ENCODE results near the gene PRKCB.
"Not testable (repeated sequence)": the region's sequence is repeated elsewhere in the genome, so short reads cannot be mapped to it uniquely, and the experiment has no call there.

Gene PRKCB

DNA sequence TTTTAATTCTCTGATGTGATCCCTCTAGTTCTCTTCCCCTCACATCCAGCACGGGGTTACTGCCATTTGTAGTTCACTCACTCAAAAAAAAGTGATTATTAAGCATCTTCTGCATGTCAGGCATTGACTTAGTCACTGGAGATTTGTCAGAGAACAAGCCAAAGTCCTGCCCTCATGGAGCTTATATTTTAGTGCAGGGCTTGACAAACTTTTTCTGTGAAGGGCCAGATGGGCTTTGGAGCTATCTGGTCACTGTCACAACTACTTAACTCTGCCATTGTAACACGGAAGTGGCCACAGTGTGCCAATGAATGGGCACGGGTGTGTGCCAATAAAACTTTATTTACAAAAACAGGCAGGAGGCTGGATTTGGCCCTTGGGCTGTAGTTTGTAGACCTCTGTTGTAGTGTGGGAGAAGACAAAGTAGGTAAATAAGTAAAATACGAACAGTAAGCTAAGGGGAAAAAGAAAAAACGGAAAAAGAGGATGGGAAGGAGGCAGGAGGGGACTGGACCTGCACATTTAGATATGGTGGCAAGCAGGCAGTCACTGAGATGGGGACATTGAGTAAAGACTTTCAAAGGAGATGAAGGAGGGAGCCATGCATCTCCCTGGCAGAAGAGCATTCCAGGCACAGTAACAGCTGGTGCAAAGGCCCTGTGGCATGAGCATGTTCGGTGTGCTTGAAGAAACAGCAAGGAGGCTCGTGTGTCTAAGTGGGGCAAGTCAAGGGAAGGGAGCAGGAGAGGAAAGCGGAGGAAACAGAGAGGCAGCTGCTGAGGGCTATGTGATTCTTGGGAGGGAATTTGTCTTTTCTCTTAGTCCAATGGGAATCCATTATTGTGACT is 217.5 kb downstream of the PRKCB start:
- DNase-seq, result no peak

GRCh38 chr16:24054741-24055491 is 219.1 kb downstream of the PRKCB start:
- no peak for DNase-seq

- no peak for DNase-seq
Observed at GRCh38 chr16:24062270-24062817, 226.6 kb downstream of the PRKCB start.

GRCh38 chr16:24069036-24069590 is 233.3 kb downstream of the PRKCB start:
- no peak for DNase-seq

DNA sequence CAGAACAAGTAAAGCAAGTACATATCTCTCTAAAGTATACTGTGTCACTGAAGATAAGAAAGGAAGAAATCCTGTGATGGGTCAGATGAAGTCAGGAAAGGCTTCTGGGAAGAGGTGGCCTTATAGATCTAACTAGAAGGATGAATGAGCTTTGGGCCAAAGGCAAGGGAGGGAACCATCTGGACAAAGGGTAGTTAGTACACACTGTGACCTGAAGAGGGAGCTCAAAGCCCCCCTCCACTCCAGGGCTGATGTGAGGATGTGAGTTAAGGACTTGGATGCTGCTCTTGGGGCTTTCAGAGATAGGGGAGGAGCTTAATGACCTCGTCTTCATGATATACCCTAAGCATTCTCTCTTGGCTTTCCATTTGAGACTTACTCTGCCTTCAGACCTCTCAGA is 235.1 kb downstream of the PRKCB start:
- DNase-seq, result peak; percentile 3

DNA sequence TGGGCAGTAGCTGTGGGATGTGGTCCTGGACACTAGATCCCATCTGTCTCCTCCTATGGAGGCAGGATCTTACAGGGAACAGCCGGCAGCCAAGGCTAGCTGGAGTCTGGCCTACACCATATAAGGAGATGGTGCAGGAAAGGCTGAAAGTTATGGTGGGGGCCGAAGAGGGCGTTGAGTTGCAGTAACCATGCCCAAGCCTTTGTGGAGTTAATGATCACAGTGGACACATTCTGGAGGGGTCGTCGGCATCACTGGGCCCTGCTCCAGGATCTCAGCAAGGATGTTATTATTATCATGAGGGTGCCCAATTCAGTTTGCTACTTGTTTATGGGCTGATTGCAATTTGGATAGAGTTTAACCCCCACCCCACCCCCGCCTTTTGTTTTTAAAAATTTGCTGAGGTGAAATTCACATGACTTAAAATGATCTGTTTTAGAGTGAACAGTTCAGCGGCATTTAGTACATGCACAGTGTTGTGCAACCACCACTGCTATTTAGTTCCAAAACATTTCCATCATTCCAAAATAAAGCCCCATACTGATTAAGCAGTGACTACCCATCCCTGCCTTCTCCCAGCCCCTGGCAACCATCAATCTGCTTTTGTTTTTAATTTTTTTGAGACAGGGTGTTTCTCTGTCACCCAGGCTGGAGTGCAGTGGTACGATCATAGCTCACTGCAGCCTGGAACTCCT is 236.0 kb downstream of the PRKCB start:
- no peak for DNase-seq

- no peak for DNase-seq
Observed at GRCh38 chr16:24073321-24073720, 237.5 kb downstream of the PRKCB start.

DNA sequence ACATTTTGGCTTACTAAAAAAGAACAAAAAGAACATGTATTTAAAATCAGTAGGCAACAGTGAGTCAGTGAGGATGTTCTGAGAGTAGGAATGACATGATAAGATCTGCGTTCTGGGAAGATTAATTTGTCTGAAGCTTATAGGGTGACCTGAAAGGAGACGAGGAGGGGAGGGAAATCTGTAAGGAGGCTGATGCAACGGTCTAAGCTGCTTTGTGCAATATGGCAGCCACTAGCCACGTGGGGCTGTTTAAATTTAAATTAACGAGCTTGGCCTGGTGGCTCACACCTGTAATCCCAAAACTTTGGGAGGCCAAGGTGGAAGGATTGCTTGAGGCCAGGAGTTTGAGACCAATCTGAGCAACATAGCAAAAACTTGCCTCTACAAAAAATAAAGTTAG is 238.8 kb downstream of the PRKCB start:
- DNase-seq, result no peak

DNA sequence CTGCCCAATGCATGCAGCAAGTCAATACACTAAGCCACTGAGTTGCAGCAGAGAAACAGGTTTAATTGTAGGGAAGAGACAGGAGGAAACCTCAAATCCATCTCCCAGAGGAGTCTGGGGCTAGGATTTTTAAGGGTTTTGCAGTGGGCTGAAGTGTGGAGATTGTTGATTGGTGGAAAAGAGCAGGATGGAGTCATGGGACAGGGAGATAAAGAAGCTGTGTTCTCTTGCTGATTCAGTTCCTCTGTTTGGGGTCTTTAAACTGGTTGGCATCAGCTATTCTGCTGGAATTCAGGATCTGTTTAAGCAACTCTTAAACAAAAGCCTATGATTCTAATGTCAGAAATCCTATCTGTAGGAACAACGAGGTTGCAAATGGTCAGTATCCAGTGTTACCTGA is 239.5 kb downstream of the PRKCB start:
- DNase-seq, result no peak

DNA sequence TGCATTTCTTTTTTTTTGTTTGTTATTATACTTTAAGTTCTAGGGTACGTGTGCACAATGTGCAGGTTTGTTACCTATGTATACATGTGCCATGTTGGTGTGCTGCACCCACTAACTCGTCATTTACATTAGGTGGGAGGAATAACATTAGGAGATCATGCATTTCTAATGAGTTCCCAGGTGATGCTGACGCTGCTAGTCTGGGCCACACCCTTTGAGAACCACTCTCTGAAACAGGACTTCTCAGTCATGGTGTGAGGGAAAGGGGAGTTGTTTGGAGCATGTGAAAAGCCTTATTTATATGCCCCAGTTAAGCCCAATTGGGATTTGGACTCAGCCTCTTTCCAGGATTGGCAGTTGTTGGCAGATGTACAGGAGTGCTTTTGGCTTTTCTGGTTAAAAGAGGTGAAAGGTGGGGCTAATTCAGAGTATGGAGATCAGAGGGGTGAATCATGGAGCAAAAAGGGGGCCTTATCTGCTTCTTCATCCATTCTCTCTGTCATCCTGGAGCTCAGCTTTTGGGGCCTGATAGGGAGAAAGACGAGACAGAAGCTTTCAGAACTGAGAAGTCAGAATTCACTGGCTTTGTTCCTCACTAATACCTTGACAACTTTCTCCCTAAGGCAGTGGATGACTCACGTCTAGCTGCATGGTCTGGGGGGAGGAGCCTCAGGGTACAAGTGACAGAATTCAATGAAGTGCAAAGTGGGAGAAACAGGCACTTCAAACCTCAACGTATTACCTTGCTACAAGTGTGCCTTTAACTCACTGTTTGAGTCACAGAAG is 240.3 kb downstream of the PRKCB start:
- DNase-seq, result no peak

DNA sequence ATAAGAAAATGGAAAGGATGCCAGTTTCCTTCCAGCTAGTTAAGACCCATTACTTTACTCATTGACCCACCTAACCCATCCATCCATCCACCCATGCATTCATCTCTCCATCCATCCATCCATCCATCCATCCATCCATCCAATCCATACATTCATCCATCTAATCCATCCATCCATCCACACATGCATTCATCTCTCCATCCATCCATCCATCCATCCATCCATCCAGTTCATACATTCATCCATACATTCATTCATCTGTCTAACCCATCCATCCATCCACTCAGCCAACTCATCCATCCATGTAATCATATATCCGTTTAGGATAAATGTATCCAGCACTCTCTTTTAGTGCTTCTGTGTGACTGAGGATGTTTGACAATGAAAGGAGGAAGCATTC is 241.5 kb downstream of the PRKCB start:
- DNase-seq, result no peak

DNA sequence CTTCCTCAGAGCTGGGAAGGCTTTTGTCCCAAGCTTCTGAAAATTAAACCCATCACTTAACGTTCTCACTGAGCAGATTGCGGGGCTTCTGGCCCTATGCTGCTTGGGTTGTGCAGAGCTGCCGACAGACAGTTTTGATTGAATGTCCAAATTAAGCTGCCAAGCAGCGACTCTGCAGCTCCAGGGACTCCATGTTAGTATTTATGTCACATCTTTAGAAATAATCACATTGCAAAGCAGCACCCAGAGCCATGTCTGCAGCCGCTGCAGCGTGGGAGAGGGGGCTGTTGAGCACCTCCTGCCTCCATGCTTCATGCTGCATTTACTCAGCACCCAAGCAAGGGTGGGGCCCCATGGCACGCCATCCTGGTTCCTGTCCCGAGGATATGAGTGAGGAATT is 242.2 kb downstream of the PRKCB start:
- DNase-seq, result no peak

- no peak for DNase-seq
Observed at GRCh38 chr16:24085666-24086065, 249.9 kb downstream of the PRKCB start.

DNA sequence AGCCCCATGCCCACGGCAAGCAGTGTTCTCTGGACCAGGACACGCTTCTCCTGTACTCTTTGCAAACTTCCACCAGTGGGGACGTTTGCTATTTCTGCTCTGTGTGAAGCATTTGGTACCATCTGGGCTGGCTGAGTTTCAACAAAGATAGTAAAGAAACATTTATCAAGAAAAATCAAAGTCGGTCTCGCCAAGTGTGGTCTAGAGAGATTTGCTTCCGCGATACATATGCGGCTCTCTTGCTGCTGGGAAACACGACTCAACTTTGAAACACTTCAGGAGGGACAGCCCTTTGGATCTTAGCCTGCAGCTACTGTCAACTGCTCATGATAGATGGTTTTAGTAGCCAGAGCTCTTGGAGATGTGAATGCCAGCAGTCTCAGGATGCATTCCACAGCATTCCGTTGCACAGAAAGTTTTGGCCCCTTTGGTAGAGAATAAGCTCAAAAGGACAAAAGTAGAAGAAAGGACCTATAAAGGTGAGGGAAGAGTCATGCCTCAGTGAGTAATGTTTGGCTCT is 252.2 kb downstream of the PRKCB start:
- DNase-seq, result no peak

DNA sequence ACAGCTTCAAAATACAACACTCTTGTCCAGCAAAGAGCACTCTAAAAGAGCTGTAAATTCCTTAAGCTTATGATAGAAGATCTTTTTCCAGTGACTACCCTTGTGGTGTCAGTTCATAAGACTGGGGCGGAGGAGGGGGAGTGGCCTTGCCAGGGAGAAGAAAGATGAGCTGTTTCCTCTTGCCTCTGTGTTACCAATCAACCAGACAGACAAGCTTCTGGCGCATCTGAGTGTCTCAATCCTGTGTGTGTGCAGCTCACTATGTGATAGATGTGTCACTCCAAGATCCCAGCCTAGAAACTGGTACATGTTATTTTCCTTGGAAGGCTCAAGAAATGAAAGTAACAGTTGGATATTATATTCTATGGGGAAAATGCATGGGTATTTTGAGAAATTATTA is 253.0 kb downstream of the PRKCB start:
- no peak for DNase-seq

- DNase-seq, result no peak
Observed at GRCh38 chr16:24091125-24091524, 255.3 kb downstream of the PRKCB start.

GRCh38 chr16:24093049-24093448 is 257.3 kb downstream of the PRKCB start:
- no peak for DNase-seq

DNA sequence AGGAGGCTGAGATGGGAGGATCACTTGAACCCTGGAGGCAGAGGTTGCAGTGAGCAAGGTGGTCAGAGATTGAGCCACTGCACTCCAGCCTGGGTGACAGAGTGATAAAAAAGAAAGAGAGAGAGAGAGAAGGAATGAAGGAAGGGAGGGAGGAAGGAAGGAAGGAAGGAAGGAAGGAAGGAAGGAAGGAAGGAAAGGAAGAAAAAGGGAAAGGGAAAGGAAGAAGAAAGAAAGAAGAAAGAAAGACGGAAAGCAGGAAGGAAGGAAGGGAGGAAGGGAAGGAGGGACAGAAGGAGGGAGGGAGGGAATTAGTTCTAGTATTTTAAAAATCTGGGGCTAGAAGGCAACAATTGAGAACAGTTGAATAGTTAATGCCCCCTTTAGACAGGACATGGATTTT is 258.9 kb downstream of the PRKCB start:
- no peak for DNase-seq

DNA sequence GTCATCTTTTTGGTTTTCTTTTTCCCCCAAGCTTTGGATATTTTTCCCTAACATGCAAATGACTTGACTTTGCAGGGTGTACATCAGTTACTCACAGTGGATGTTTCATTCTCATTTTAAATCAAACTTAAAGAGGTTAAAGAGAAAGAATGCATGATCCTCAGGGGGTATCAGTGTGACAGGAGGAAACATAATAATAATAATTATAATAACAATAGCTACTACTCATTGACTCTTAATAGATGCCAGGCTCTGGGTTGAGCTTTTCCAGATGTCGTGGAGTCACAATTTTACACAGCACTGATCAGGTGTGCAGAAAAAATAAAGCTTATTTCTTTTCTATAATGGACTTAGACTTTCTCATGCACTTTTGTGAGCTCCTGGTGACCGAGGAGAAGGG is 263.1 kb downstream of the PRKCB start:
- DNase-seq, result no peak

- DNase-seq, result no peak
Observed at GRCh38 chr16:24101431-24101830, 265.6 kb downstream of the PRKCB start.

DNA sequence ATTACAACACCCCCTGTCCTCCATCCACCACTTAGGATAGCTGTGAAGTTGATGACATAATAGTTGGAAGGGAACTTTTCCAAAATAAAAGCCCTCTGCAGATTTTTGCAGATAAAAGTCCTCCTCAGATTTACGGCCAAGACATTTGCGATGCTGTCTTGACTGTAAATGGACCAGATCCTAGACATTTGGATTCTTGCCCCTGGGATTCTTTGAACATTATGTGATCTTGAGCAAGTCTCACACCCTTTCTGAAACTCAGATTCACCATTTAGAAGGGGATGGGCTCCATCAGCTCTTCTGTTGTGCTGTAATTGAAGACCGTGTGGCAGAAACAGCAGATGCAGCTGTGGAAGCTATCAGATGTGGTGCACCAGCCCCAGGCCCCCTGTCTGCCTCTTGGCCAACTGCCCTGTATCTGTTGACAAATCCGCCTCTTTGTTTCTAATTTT is 266.5 kb downstream of the PRKCB start:
- no peak for DNase-seq

DNA sequence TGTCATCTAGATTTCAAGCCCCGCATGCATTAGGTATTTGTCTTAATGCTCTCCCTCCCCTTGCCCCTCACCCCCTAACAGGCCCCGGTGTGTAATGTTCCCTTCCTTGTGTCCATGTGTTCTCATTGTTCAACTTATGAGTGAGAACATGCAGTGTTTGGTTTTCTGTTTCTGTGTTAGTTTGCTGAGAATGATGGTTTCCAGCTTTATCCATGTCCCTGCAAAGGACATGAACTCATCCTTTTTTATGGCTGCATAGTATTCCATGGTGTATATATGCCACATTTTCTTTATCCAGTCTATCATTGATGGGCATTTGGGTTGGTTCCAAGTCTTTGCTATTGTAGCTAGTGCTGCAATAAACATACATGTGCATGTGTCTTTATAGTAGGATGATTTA is 269.7 kb downstream of the PRKCB start:
- not testable (repeated sequence) for DNase-seq
